ENCODE measurements around the gene ENOPH1. TPM values are rescaled to one million over a fixed set of nuclear protein-coding genes. Genes with fewer than 3 reads are reported as not detected.

Gene ENOPH1
- total and polyA plus RNA-seq, 2 of the 13 experiments (the other 11 are each of a cell fraction or from before 2014, with no cell fraction given): 15.5 to 64.3 TPM

GRCh38 chr4:82430193-82430963 lies at the start of gene ENOPH1, which contains the start of gene HNRNPDL (continued):
- TF ChIP-seq DNMT1 (CRISPR knock-in tag; IDR thresholded peaks at IDR 0.05) (no peak), ZNF589 (CRISPR knock-in tag; conservative IDR thresholded peaks at IDR 0.05) (0 out of 2 replicates have a peak, but pooled peaks have one; percentile 56), NFIB (CRISPR knock-in tag; IDR thresholded peaks at IDR 0.05; ENCODE audit: borderline replicate concordance) (no peak), ZKSCAN1 (IDR thresholded peaks at IDR 0.05; ENCODE audit: low read length) (no peak), HES4 (CRISPR knock-in tag; IDR thresholded peaks at IDR 0.05; ENCODE audit: borderline replicate concordance) (peak; percentile 96), ZSCAN30 (CRISPR knock-in tag; IDR thresholded peaks at IDR 0.05) (no peak; the same call in 1 of the 2 replicates), FOXJ3 (CRISPR knock-in tag; IDR thresholded peaks at IDR 0.05; ENCODE audit: borderline replicate concordance) (peak; percentile 67; the same call in 1 of the 2 replicates), TGIF2 (CRISPR knock-in tag; IDR thresholded peaks at IDR 0.05) (peak; percentile 67; the same call in 1 of the 2 replicates), ZBTB37 (CRISPR knock-in tag; IDR thresholded peaks at IDR 0.05) (no peak), REL (CRISPR knock-in tag; conservative IDR thresholded peaks at IDR 0.05) (peak; percentile 94), YEATS2 (CRISPR knock-in tag; IDR thresholded peaks at IDR 0.05; ENCODE audit: borderline replicate concordance) (peak; percentile 79), KAT2B (IDR thresholded peaks at IDR 0.05; ENCODE audit: borderline replicate concordance, low read depth, low read length) (no peak), ZNF331 (CRISPR knock-in tag; IDR thresholded peaks at IDR 0.05) (no peak; the same call in 1 of the 2 replicates), POGZ (CRISPR knock-in tag; IDR thresholded peaks at IDR 0.05) (peak; percentile 83)
- TF ChIP-seq, protein P1, sequence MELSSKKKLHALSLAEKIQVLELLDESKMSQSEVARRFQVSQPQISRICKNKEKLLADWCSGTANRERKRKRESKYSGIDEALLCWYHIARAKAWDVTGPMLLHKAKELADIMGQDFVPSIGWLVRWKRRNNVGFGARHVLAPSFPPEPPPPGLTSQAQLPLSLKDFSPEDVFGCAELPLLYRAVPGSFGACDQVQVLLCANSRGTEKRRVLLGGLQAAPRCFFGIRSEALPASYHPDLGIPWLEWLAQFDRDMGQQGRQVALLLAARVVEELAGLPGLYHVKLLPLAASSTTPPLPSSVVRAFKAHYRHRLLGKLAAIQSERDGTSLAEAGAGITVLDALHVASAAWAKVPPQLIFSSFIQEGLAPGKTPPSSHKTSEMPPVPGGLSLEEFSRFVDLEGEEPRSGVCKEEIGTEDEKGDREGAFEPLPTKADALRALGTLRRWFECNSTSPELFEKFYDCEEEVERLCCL (CRISPR knock-in tag; IDR thresholded peaks at IDR 0.05; ENCODE audit: borderline replicate concordance): peak; percentile 74; the same call in 1 of the 2 replicates
- TF ChIP-seq, protein P2, sequence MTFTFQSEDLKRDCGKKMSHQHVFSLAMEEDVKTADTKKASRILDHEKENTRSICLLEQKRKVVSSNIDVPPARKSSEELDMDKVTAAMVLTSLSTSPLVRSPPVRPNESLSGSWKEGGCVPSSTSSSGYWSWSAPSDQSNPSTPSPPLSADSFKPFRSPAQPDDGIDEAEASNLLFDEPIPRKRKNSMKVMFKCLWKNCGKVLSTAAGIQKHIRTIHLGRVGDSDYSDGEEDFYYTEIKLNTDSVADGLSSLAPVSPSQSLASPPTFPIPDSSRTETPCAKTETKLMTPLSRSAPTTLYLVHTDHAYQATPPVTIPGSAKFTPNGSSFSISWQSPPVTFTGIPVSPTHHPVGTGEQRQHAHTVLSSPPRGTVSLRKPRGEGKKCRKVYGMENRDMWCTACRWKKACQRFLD (CRISPR knock-in tag; IDR thresholded peaks at IDR 0.05; ENCODE audit: borderline replicate concordance): peak; percentile 87; the same call in 1 of the 2 replicates
- TF ChIP-seq, protein P3, sequence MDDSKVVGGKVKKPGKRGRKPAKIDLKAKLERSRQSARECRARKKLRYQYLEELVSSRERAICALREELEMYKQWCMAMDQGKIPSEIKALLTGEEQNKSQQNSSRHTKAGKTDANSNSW (CRISPR knock-in tag; IDR thresholded peaks at IDR 0.05; ENCODE audit: borderline replicate concordance): peak; percentile 33; the same call in 1 of the 2 replicates
- TF ChIP-seq, protein P4, sequence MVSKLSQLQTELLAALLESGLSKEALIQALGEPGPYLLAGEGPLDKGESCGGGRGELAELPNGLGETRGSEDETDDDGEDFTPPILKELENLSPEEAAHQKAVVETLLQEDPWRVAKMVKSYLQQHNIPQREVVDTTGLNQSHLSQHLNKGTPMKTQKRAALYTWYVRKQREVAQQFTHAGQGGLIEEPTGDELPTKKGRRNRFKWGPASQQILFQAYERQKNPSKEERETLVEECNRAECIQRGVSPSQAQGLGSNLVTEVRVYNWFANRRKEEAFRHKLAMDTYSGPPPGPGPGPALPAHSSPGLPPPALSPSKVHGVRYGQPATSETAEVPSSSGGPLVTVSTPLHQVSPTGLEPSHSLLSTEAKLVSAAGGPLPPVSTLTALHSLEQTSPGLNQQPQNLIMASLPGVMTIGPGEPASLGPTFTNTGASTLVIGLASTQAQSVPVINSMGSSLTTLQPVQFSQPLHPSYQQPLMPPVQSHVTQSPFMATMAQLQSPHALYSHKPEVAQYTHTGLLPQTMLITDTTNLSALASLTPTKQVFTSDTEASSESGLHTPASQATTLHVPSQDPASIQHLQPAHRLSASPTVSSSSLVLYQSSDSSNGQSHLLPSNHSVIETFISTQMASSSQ (IDR thresholded peaks at IDR 0.05; ENCODE audit: low read depth): no peak
- TF ChIP-seq, protein P4 (CRISPR knock-in tag; IDR thresholded peaks at IDR 0.05; ENCODE audit: borderline replicate concordance): peak; percentile 84
